Mesothelial cell of epicardium (in vitro differentiated cells): ENCODE results near the gene CCNG2. TPM values are rescaled to one million over a fixed set of nuclear protein-coding genes. Genes with fewer than 3 reads are reported as not detected.

ENCODE experiments used
- DNase-seq, 2 experiments: peaks; one replicate each; pipeline ENCODE4 v3.0.0; 2021; ENCODE audit warnings: low spot score in 2 of 2; ENCODE audit not compliant: unreplicated experiment in 2 of 2
- H3K27ac Mint-ChIP-seq: 2 replicates; pipeline ENCODE4 v1.8.0; 2021; ENCODE audit warnings: mixed read lengths
- H3K27me3 Mint-ChIP-seq: 2 replicates; pipeline ENCODE4 v1.8.0; 2021; ENCODE audit warnings: low read depth, mixed read lengths
- H3K36me3 Mint-ChIP-seq: 2 replicates; pipeline ENCODE4 v1.8.0; 2021; ENCODE audit warnings: mixed read lengths
- H3K4me1 Mint-ChIP-seq: 2 replicates; pipeline ENCODE4 v1.8.0; 2021; ENCODE audit warnings: mixed read lengths
- H3K4me3 Mint-ChIP-seq: 2 replicates; pipeline ENCODE4 v1.8.0; 2021; ENCODE audit warnings: mild to moderate bottlenecking, moderate library complexity, mixed read lengths
- H3K9me3 Mint-ChIP-seq: 2 replicates; pipeline ENCODE4 v1.8.0; 2021; ENCODE audit warnings: mixed read lengths
- CTCF ChIP-seq: fragments of 200-600 bp; sonication (generic); IDR thresholded peaks from one replicate; pipeline ENCODE4 v1.5.0; 2021; ENCODE audit warnings: antibody characterized with exemption; ENCODE audit not compliant: unreplicated experiment
- total RNA-seq: library from RNA; stranded (reverse); gene quantifications from 3 replicates; pipeline ENCODE4 v1.2.1, GENCODE V29; 2021

Gene CCNG2
- total RNA-seq, 1 donor from 2014 or later: 89.3 TPM

- Mint-ChIP-seq H3K9me3 (no peaks in the 10 kb centered on the region), H3K27me3 (no peaks in the 10 kb centered on the region), H3K4me3 (no peak overlapping the region), H3K4me1 (peaks cover 39% of the 10 kb centered on the region), H3K27ac (peak overlapping the region; percentile 69), H3K36me3 (no peaks in the 10 kb centered on the region)
- no peak for DNase-seq
- TF ChIP-seq CTCF: no peak
Observed at GRCh38 chr4:77143091-77143490, 13.9 kb upstream of the CCNG2 start.

GRCh38 chr4:77145842-77146185, 11.2 kb upstream of the CCNG2 start:
- Mint-ChIP-seq H3K27ac (peak overlapping the region; percentile 91), H3K4me3 (no peak overlapping the region), H3K27me3 (no peaks in the 10 kb centered on the region), H3K9me3 (no peaks in the 10 kb centered on the region), H3K36me3 (no peaks in the 10 kb centered on the region), H3K4me1 (peaks cover 39% of the 10 kb centered on the region)
- no peak for TF ChIP-seq CTCF
- DNase-seq: no peak

DNA sequence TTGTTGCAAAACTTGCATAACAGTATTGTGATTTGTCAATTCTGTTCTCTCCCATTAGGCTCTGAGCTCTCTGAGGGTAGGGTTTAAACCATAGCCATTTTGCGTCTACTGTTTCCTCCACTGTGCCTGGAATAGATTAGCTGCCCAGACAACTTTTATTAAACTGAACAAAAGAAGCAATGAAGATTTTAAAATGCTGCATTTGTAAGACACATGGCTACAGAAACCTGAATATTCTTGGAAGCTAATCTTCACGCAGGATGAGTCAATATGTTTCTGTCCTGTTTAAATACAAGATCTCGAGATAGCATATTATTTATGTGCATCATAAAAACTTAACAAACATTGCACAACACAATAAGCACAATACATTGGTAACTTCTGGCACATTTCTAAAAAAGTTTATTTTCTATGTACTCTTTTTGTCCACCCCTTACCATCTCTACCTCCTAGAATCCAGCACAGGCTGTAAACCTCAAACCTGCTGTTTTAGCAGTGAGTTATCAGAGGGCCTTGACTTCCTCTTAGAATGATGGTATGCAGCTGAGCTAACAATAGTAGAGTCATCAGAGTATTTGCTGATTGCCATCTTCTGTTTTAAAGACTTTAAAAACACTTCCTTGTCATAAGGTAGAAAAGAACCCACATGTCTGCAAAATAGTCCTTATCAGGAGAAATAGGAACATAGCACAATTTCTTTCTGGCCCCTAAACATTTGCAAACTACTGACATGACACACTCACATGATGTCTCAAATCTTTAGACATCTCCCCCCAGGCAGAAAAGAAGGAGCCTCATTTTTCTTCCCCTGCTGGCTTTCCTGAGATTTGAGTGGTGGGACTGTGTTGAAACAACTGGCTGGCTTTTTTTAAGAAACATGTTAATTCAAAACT, 10.6 kb upstream of the CCNG2 start:
- DNase-seq: no peak
- H3K36me3 Mint-ChIP-seq: no peaks in the 10 kb centered on the region
- H3K27me3 Mint-ChIP-seq: no peaks in the 10 kb centered on the region
- peaks cover 39% of the 10 kb centered on the region for H3K4me1 Mint-ChIP-seq
- H3K27ac Mint-ChIP-seq: peak overlapping the region; percentile 91
- TF ChIP-seq CTCF: no peak
- no peaks in the 10 kb centered on the region for H3K9me3 Mint-ChIP-seq
- no peak overlapping the region for H3K4me3 Mint-ChIP-seq

DNA sequence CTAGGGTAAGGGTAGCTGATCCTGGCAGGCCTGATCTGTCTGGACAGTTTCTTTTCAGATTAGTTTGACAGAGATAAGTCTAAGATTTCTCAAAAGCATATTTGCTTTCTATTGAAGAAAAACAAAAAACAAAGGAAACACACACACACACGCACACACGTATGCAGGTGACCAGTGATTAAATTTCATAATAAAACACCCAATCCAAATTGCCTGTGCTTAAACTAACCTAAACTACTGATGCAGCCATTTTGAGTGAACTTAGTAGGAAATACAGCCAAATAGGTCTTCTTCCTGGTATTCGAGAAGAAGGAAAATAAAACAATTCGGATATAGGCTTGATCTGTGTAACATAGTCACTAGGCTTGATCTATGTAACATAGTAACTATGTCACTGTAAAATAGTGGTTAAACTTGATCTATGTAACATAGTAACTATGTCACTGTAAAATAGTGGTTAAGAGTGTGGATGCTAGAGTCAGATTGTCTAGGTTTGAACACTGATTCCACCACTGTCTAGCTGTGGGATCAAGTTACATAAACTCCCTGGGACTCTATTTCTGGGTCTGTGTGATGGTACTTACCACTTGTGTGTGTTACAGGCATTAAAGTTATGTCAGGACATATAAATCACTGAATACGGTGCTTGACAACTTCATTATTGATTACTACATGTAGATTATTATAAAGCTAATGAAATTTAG, 9.8 kb upstream of the CCNG2 start:
- Mint-ChIP-seq H3K4me1 (peaks cover 40% of the 10 kb centered on the region), H3K4me3 (no peak overlapping the region), H3K27me3 (no peaks in the 10 kb centered on the region), H3K27ac (peak overlapping the region; percentile 91), H3K36me3 (no peaks in the 10 kb centered on the region), H3K9me3 (no peaks in the 10 kb centered on the region)
- no peak for TF ChIP-seq CTCF
- DNase-seq: no peak

- Mint-ChIP-seq H3K9me3 (no peaks in the 10 kb centered on the region), H3K4me3 (no peak overlapping the region), H3K36me3 (no peaks in the 10 kb centered on the region), H3K27ac (no peak overlapping the region), H3K27me3 (no peaks in the 10 kb centered on the region), H3K4me1 (peaks cover 40% of the 10 kb centered on the region)
- TF ChIP-seq CTCF: no peak
- DNase-seq: no peak
Observed at GRCh38 chr4:77148078-77148477, 8.9 kb upstream of the CCNG2 start.
